Lung (tissue), 12 donors: ENCODE results near the gene AMOTL2. TPM values are rescaled to one million over a fixed set of nuclear protein-coding genes. Genes with fewer than 3 reads are reported as not detected.

ENCODE experiments used
- ATAC-seq: fragments of 200-7000 bp; cut with Tn5 transposase; one replicate; pipeline ENCODE4 v1.9.1; 2020; ENCODE audit warnings: moderate number of reproducible peaks; ENCODE audit not compliant: insufficient read depth, low FRiP score
- DNase-seq, 3 donors: peaks; one replicate each; pipeline ENCODE4 v3.0.0-alpha.2; 2013 to 2017
- H3K27ac ChIP-seq, 2 donors: one replicate each; pipeline ENCODE4 v1.5.1; 2013; ENCODE audit warnings: mild to moderate bottlenecking in 2 of 2, moderate library complexity in 2 of 2, control low read depth in 1 of 2, inconsistent platforms in 1 of 2, low read depth in 1 of 2, low read length in 1 of 2
- H3K27me3 ChIP-seq, 3 donors: one replicate each; pipeline ENCODE4 v1.5.1; 2013; ENCODE audit warnings: low read length in 2 of 3; ENCODE audit not compliant: control insufficient read depth in 3 of 3, insufficient read depth in 3 of 3
- H3K36me3 ChIP-seq, 4 donors: one replicate each; pipeline ENCODE4 v1.5.1; 2013; ENCODE audit warnings: low read length in 4 of 4, mild to moderate bottlenecking in 1 of 4, moderate library complexity in 1 of 4; ENCODE audit not compliant: control insufficient read depth in 4 of 4, insufficient read depth in 4 of 4
- H3K4me1 ChIP-seq, 5 donors: one replicate each; pipeline ENCODE4 v1.5.1; 2013; ENCODE audit warnings: low read length in 5 of 5, mild to moderate bottlenecking in 2 of 5, moderate library complexity in 1 of 5; ENCODE audit not compliant: control insufficient read depth in 5 of 5, insufficient read depth in 5 of 5
- H3K4me3 ChIP-seq: one replicate; pipeline ENCODE4 v1.5.1; 2013; ENCODE audit warnings: mild to moderate bottlenecking, control low read depth, moderate library complexity
- H3K9ac ChIP-seq, 2 donors: one replicate each; pipeline ENCODE4 v1.5.1; 2013; ENCODE audit warnings: low read length in 2 of 2, control low read depth in 1 of 2; ENCODE audit not compliant: insufficient read depth in 1 of 2
- H3K9me3 ChIP-seq, 4 donors: one replicate each; pipeline ENCODE4 v1.5.1; 2013; ENCODE audit warnings: low read length in 3 of 4, mild to moderate bottlenecking in 1 of 4, moderate library complexity in 1 of 4; ENCODE audit not compliant: control insufficient read depth in 4 of 4, insufficient read depth in 3 of 4
- WGBS, 2 donors: extraction: QIAGEN DNeasy Blood & Tissue Kit; methylation state at CpG; one replicate each; pipeline ENCODE4 v1.1.7; 2013; 5-methylcytosine and 5-hydroxymethylcytosine counted together
- polyA plus RNA-seq, 2 donors: library from polyadenylated mRNA; stranded (reverse); fragments of 200-250 nt; gene quantifications; one replicate each; pipeline ENCODE4 v1.2.1, GENCODE V29; 2013
- total RNA-seq, 2 donors: library from RNA; depleted of rRNA in 1 of 2; stranded (reverse); fragments of >200 nt in 1 of 2; gene quantifications; one replicate each; pipeline ENCODE4 v1.2.1, GENCODE V29; 2014 to 2021
- TF ChIP-seq, protein P1 (sequence below): IDR thresholded peaks from 2 replicates; pipeline ENCODE4 v1.5.1; 2012; ENCODE audit warnings: mild to moderate bottlenecking; ENCODE audit errors: control extremely low read depth, extremely low read depth
- donor health status: control.
- donor health status: control.
- donor health status: Bipolar disorder and iron deficiency.
- donor health status: healthy.
- donor health status: DM: yes; HTN: yes; CAD: no.

Gene AMOTL2
- total and polyA plus RNA-seq, 4 donors: 27.4 to 129 (median 75.9) TPM

DNA sequence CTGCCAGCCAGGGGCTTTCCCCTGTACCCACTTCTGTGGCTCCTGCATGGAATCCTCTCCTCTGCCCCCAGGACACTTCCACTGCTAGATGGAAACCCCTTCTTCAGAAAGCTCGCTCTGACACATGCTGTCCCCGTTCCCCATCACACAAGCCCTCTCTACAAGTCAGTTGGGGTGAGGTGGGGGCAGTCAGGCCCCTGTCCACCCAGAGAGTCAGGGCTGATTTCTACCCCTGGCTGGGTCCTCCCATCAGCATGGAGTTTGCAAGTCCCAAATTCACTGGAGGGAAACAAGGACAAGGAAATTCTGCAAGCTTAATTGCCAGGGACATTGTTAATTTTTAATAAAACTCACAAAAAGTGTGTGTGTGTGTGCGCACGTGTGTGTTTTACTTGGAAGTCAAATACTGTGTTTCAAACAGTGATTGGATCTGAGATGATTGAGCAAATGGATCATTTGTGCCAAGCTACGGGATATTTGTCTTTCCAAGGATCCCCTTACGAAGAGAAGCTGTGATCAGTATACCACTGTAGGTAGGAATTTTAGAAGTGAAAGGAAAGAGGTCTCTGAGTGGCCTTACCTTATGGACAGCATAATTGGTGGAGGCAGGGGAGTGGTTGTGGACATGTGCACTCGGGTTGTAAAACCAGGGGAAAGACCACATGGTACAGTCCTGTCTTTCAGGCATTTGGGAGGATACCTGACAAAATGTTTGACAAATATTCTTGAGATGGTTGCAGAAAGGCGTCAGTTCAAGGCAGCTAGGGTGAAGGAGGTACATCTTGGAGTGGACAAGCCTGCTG is 1.5 kb upstream of the AMOTL2 start:
- H3K9ac ChIP-seq: no peak overlapping the region
- TF ChIP-seq, protein P1, sequence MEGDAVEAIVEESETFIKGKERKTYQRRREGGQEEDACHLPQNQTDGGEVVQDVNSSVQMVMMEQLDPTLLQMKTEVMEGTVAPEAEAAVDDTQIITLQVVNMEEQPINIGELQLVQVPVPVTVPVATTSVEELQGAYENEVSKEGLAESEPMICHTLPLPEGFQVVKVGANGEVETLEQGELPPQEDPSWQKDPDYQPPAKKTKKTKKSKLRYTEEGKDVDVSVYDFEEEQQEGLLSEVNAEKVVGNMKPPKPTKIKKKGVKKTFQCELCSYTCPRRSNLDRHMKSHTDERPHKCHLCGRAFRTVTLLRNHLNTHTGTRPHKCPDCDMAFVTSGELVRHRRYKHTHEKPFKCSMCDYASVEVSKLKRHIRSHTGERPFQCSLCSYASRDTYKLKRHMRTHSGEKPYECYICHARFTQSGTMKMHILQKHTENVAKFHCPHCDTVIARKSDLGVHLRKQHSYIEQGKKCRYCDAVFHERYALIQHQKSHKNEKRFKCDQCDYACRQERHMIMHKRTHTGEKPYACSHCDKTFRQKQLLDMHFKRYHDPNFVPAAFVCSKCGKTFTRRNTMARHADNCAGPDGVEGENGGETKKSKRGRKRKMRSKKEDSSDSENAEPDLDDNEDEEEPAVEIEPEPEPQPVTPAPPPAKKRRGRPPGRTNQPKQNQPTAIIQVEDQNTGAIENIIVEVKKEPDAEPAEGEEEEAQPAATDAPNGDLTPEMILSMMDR: no peak
- DNase-seq (no peak), ATAC-seq (no peak)
- H3K4me3 ChIP-seq: no peak overlapping the region
- WGBS, 2 donors: 73 to 87% methylated on average over 8 of the region's 8 CpGs
- H3K9me3 ChIP-seq: no peaks in the 10 kb centered on the region
- peaks cover 5 to 30% (median 17%) of the 10 kb centered on the region in 5 donors for H3K4me1 ChIP-seq
- H3K36me3 ChIP-seq: peaks cover under 1 to 5% (median 5%) of the 10 kb centered on the region in 4 donors
- H3K27ac ChIP-seq: peak overlapping the region; percentile 65 to 99
- H3K27me3 ChIP-seq: peaks cover 0 to 2% (median 0%) of the 10 kb centered on the region in 3 donors

DNA sequence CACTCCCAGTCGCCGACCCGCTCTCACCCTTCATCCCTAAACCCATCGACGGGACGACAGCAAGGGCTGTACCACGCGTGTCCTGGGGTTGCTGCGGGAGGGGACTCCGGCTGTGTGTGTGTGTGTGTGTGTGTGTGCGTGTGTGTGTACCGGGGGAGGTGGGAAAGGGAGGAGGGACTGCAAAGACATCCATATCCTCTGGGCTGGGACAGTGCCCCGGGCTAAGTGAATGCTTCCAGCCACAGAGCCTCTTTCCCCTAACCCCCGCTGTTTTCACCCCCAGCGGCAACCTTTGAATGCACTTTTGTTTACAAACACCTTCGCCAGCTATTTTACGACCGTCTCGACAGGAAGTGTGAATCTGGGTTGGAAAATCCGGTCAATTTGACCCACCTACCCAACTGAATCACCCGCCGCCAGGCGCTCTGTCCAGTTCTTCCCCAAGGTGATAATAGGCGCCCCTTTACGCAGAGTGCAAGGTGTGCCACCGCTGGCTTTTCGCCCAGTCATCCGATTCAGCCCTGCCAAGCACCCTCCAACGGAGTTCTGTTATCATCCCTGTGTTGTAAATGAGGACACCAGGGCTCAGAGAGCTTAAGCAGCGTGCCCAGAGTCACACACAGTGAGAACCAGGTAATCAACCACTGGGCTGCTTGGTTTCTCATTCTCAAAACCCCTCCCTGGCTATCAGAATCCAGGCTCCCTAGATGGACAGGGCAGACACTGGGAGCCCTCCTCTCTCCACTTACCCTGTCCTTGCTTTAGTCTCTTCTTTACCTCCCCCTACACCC is 739 bp upstream of the AMOTL2 start:
- TF ChIP-seq, protein P1: no peak
- Histone ChIP-seq H3K4me3 (peak overlapping the region; percentile 40), H3K4me1 (peaks cover 10 to 37% (median 24%) of the 10 kb centered on the region in 5 donors), H3K27me3 (peaks cover 0 to 2% (median 0%) of the 10 kb centered on the region in 3 donors), H3K36me3 (peaks cover 7 to 13% (median 11%) of the 10 kb centered on the region in 4 donors), H3K27ac (peak overlapping the region; percentile 65 to 99), H3K9me3 (no peaks in the 10 kb centered on the region), H3K9ac (peak overlapping the region; percentile 73 to 96)
- 8 to 10% methylated on average over 30 of the region's 30 CpGs for WGBS, 2 donors
- ATAC-seq (peak; percentile 15), DNase-seq (peak in 2 of 3 donors; percentile 27 to 80)

DNA sequence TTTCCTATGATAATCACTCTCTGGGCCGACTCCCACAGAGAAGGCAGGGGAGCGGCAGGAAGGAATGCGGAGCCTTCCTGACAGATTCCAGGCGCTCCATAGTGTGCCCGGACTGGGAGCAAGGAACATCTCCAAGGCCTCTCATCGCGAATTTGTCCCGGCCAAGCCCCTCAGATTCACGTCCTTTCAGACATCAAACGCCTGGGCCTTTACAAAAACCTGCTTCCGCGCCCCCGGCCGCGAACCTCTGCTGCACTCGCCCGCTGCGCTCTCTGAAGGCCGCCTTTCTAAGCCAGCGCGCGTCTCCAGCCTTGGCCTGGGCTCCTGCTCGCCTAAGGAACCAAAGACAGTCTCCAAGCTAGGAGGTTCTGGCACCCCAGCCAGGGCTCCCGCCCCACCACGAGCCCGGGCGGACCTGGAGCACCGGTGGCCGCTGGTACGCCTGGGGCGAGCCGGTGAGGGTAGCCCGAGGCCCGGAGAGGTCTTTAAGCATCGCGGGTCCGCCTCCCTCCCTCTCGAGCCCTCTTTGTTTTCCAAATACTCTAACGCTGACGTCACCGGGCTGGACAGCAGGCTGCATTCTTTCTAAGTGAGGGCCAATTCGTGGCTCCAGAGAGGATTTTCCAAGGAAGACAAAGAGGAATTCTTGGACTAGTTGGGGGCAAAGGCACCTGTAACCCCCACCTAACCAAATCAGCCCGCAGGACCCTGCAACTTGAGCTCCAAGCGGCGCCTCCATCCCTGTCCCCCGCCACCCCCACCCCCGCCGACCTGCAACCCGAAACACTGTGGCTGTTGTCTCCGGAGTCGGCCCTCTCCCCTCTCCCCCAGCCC is 759 bp downstream of the AMOTL2 start:
- H3K9ac ChIP-seq: peak overlapping the region; percentile 73 to 96
- peak overlapping the region; percentile 82 for H3K4me3 ChIP-seq
- WGBS, 2 donors: 12 to 22% methylated on average over 50 to 51 of the region's 51 CpGs
- H3K9me3 ChIP-seq: no peaks in the 10 kb centered on the region
- peaks cover 17 to 43% (median 27%) of the 10 kb centered on the region in 5 donors for H3K4me1 ChIP-seq
- peaks cover 11 to 28% (median 16%) of the 10 kb centered on the region in 4 donors for H3K36me3 ChIP-seq
- H3K27me3 ChIP-seq: peaks cover 0 to 2% (median 0%) of the 10 kb centered on the region in 3 donors
- TF ChIP-seq, protein P1: no peak
- DNase-seq (peak; percentile 93 to 97 (median 96)), ATAC-seq (peak; percentile 44)
- H3K27ac ChIP-seq: peak overlapping the region; percentile 99 to 100
